LHCN-M2 (cell line): ENCODE measurements around the gene PRADC1. TPM values are rescaled to one million over a fixed set of nuclear protein-coding genes. Genes with fewer than 3 reads are reported as not detected.
A peak's percentile ranks its signal among the peaks of the same experiment; 100 is the strongest.
"Not testable (repeated sequence)": the region's sequence is repeated elsewhere in the genome, so short reads cannot be mapped to it uniquely, and the experiment has no call there.

ENCODE experiments used
- DNase-seq: peaks from one replicate; pipeline ENCODE4 v3.0.0-alpha.2; 2012; ENCODE audit warnings: low read depth
- polyA plus RNA-seq: library from polyadenylated mRNA; unstranded; fragments of >200 nt; gene quantifications from one replicate; pipeline ENCODE4 v1.2.1, GENCODE V29; 2012; ENCODE audit warnings: missing spikeins
- total RNA-seq: library from RNA; depleted of rRNA; stranded (reverse); fragments of >200 nt; gene quantifications from 2 replicates; pipeline ENCODE4 v1.2.3, GENCODE V29; 2014; rRNA removed

PRADC1 gene
- 78.2 and 90.0 TPM in 2 replicates for total RNA-seq
- polyA plus RNA-seq, result 52.6 TPM

GRCh38 chr2:73233154-73233931 lies at the start of gene PRADC1:
TSS of gene PRADC1 (minus strand) at chr2:73233239. CDS start at chr2:73233160, 79 bp downstream.
- DNase-seq, result peak; percentile 100

- no peak for DNase-seq
Observed at GRCh38 chr2:73281244-73281643, 48.2 kb upstream of the PRADC1 start.

GRCh38 chr2:73279852-73280251 lies 46.8 kb upstream of the PRADC1 start:
- DNase-seq, result no peak

GRCh38 chr2:73272270-73272669 lies 39.2 kb upstream of the PRADC1 start:
- DNase-seq, result no peak

- no peak for DNase-seq
Observed at GRCh38 chr2:73269686-73270465, 36.8 kb upstream of the PRADC1 start.

GRCh38 chr2:73268830-73269685 lies 36.0 kb upstream of the PRADC1 start:
- DNase-seq, result no peak

GRCh38 chr2:73268366-73268829 lies 35.4 kb upstream of the PRADC1 start:
- no peak for DNase-seq

- no peak for DNase-seq
Observed at GRCh38 chr2:73267008-73267407, 34.0 kb upstream of the PRADC1 start.

- peak; percentile 78 for DNase-seq
Observed at GRCh38 chr2:73266061-73266901, 33.2 kb upstream of the PRADC1 start.

- DNase-seq, result no peak
Observed at GRCh38 chr2:73265298-73266060, 32.4 kb upstream of the PRADC1 start.

GRCh38 chr2:73264783-73265182 lies 31.7 kb upstream of the PRADC1 start:
- no peak for DNase-seq

GRCh38 chr2:73264332-73264606 lies 31.2 kb upstream of the PRADC1 start:
- DNase-seq, result no peak

- no peak for DNase-seq
Observed at GRCh38 chr2:73263540-73264331, 30.7 kb upstream of the PRADC1 start.

GRCh38 chr2:73262691-73263429 lies 29.8 kb upstream of the PRADC1 start:
- not testable (repeated sequence) for DNase-seq

- no peak for DNase-seq
Observed at GRCh38 chr2:73262108-73262651, 29.1 kb upstream of the PRADC1 start.

- peak; percentile 37 for DNase-seq
Observed at GRCh38 chr2:73260338-73260984, 27.4 kb upstream of the PRADC1 start.

GRCh38 chr2:73259704-73260337 lies 26.8 kb upstream of the PRADC1 start:
- DNase-seq, result no peak
